Activated CD8-positive, alpha-beta memory T cell treated with anti-CD3 and anti-CD28 coated beads for 24 hours (primary cell): ENCODE data around the gene COX19.
"Not testable (repeated sequence)": the region's sequence is repeated elsewhere in the genome, so short reads cannot be mapped to it uniquely, and the experiment has no call there.

Experiments
- DNase-seq: peaks from one replicate; pipeline ENCODE4 v3.0.0-alpha.2; 2020

COX19 gene

GRCh38 chr7:959271-959670 is 16.1 kb downstream of the COX19 start:
- DNase-seq: no peak

- no peak for DNase-seq
Measured at GRCh38 chr7:958221-959200, 16.8 kb downstream of the COX19 start.

GRCh38 chr7:957418-958220 is 17.7 kb downstream of the COX19 start:
- DNase-seq: no peak

GRCh38 chr7:956031-956430 is 19.3 kb downstream of the COX19 start:
- no peak for DNase-seq

GRCh38 chr7:954330-955238 is 20.8 kb downstream of the COX19 start, which contains the start of gene ADAP1:
Gene ADAP1, minus strand, starts transcription at chr7:954680. Its CDS starts 203 bp downstream, at chr7:954477.
- DNase-seq: peak; percentile 87

GRCh38 chr7:953547-954327 is 21.6 kb downstream of the COX19 start:
- peak; percentile 83 for DNase-seq

GRCh38 chr7:952548-953441 is 22.6 kb downstream of the COX19 start:
- DNase-seq: no peak

- DNase-seq: no peak
Measured at GRCh38 chr7:951881-952547, 23.3 kb downstream of the COX19 start.

GRCh38 chr7:949021-949934 is 26.1 kb downstream of the COX19 start:
- DNase-seq: no peak

GRCh38 chr7:947391-948210 is 27.7 kb downstream of the COX19 start:
- DNase-seq: no peak

GRCh38 chr7:946256-946996 is 28.9 kb downstream of the COX19 start:
- DNase-seq: no peak

GRCh38 chr7:945556-946255 is 29.6 kb downstream of the COX19 start:
- no peak for DNase-seq

- DNase-seq: no peak
Measured at GRCh38 chr7:945147-945555, 30.2 kb downstream of the COX19 start.

- no peak for DNase-seq
Measured at GRCh38 chr7:944744-945143, 30.6 kb downstream of the COX19 start.

GRCh38 chr7:943793-944192 is 31.6 kb downstream of the COX19 start:
- not testable (repeated sequence) for DNase-seq

GRCh38 chr7:940599-941408 is 34.5 kb downstream of the COX19 start:
- no peak for DNase-seq
